H1 (cell line): ENCODE results near the gene AMH. TPM values are rescaled to one million over a fixed set of nuclear protein-coding genes. Genes with fewer than 3 reads are reported as not detected.

ENCODE experiments used
- CTCF ChIA-PET: fragments of 300-600 bp; sonication (Branson Sonifier 250); formaldehyde crosslinking; loops from one replicate; lab custom pipeline; 2021; ENCODE audit not compliant: partially characterized antibody; lab: Charles Lee
- POLR2A ChIA-PET: fragments of 300-600 bp; sonication (Branson Sonifier 250); formaldehyde crosslinking; loops from one replicate; lab custom pipeline; 2021; ENCODE audit warnings: inconsistent platforms; ENCODE audit not compliant: partially characterized antibody; lab: Charles Lee
- DNase-seq, 2 experiments: peaks; one replicate each; pipeline versions ENCODE4 v3.0.0 to v3.0.0-alpha.2; 2010 to 2022; ENCODE audit warnings: low spot score in 2 of 2, low read depth in 1 of 2, mixed read lengths in 1 of 2
- FAIRE-seq: peaks from 2 replicates; lab custom pipeline; 2011; peaks lifted over from hg19 to GRCh38; lab: Jason Lieb, UNC
- H2AFZ ChIP-seq: 2 replicates; pipeline ENCODE4 v1.8.1; 2012; ENCODE audit warnings: low read length, inconsistent platforms
- H2AK5ac ChIP-seq: 2 replicates; pipeline ENCODE4 v1.6.1; 2013; ENCODE audit warnings: low read depth, low read length
- H2BK120ac ChIP-seq: replicated peaks from 2 replicates; pipeline ENCODE3; 2013; ENCODE audit warnings: low read depth, low read length, inconsistent platforms
- H2BK12ac ChIP-seq: 2 replicates; pipeline ENCODE4 v1.6.1; 2013; ENCODE audit warnings: low read depth, low read length
- H2BK15ac ChIP-seq: 2 replicates; pipeline ENCODE4 v1.6.1; 2013; ENCODE audit warnings: low read length
- H2BK20ac ChIP-seq: 2 replicates; pipeline ENCODE4 v1.6.1; 2013; ENCODE audit warnings: low read length
- H2BK5ac ChIP-seq: 2 replicates; pipeline ENCODE4 v1.6.1; 2013; ENCODE audit warnings: low read depth, low read length
- H3K14ac ChIP-seq: 2 replicates; pipeline ENCODE4 v1.6.1; 2013; ENCODE audit warnings: inconsistent platforms; ENCODE audit not compliant: insufficient read length
- H3K18ac ChIP-seq: 2 replicates; pipeline ENCODE4 v1.6.1; 2013; ENCODE audit warnings: low read length; ENCODE audit errors: extremely low read depth
- H3K23ac ChIP-seq: 2 replicates; pipeline ENCODE4 v1.6.1; 2013; ENCODE audit warnings: inconsistent platforms; ENCODE audit not compliant: insufficient read length
- H3K23me2 ChIP-seq: 2 replicates; pipeline ENCODE4 v1.6.1; 2013; ENCODE audit warnings: low read depth, low read length
- H3K27ac ChIP-seq: 2 replicates; pipeline ENCODE4 v1.6.1; 2011; ENCODE audit warnings: low read depth, low read length, inconsistent platforms
- H3K27me3 ChIP-seq, 4 experiments: replicated peaks in 1 of 4; 1 replicate in 1 of 4; 2 replicates in 3 of 4; pipeline versions ENCODE4 v1.6.1 to v1.8.1; 2011 to 2013; ENCODE audit warnings: low read length in 3 of 4, mild to moderate bottlenecking in 3 of 4, inconsistent platforms in 2 of 4, mixed read lengths in 2 of 4, moderate library complexity in 1 of 4; ENCODE audit not compliant: control insufficient read depth in 3 of 4, insufficient read depth in 3 of 4; ENCODE audit errors: extremely low read depth in 1 of 4
- H3K36me3 ChIP-seq, 4 experiments: 2 replicates each; pipeline versions ENCODE4 v1.6.1 to v1.8.1; 2011 to 2013; ENCODE audit warnings: mild to moderate bottlenecking in 4 of 4, low read length in 3 of 4, moderate library complexity in 2 of 4, control low read depth in 1 of 4, inconsistent platforms in 1 of 4; ENCODE audit not compliant: insufficient read depth in 4 of 4, control insufficient read depth in 2 of 4
- H3K4ac ChIP-seq: replicated peaks from 2 replicates; pipeline ENCODE3; 2013; ENCODE audit warnings: low read length, low read depth, mixed read lengths, inconsistent platforms; ENCODE audit not compliant: insufficient read length
- H3K4me1 ChIP-seq, 4 experiments: replicated peaks in 1 of 4; 1 replicate in 1 of 4; 2 replicates in 3 of 4; pipeline versions ENCODE4 v1.6.1 to v1.8.1; 2011 to 2013; ENCODE audit warnings: low read length in 3 of 4, inconsistent platforms in 2 of 4, mixed read lengths in 1 of 4; ENCODE audit not compliant: insufficient read depth in 4 of 4, control insufficient read depth in 3 of 4
- H3K4me2 ChIP-seq, 2 experiments: 2 replicates each; pipeline versions ENCODE4 v1.6.1 to v1.8.1; 2011 to 2013; ENCODE audit warnings: low read depth in 2 of 2, low read length in 2 of 2, control low read depth in 1 of 2, inconsistent platforms in 1 of 2, mild to moderate bottlenecking in 1 of 2; ENCODE audit not compliant: insufficient read depth in 1 of 2
- H3K4me3 ChIP-seq, 4 experiments: fragments of 200-600, 300-600 bp in 1 of 4; sonication (generic), shearing (Covaris generic), sonication (Bioruptor Twin) in 1 of 4; 2 replicates each; pipeline versions ENCODE4 v1.5.1 to v1.8.1; 2011 to 2016; ENCODE audit warnings: low read length in 4 of 4, low read depth in 3 of 4, control low read depth in 2 of 4, inconsistent platforms in 2 of 4, mild to moderate bottlenecking in 2 of 4, mixed read lengths in 1 of 4, moderate library complexity in 1 of 4; ENCODE audit not compliant: insufficient read depth in 2 of 4; ENCODE audit errors: extremely low read depth in 1 of 4
- H3K56ac ChIP-seq: replicated peaks from 2 replicates; pipeline ENCODE3; 2013; ENCODE audit warnings: low read depth, mild to moderate bottlenecking, mixed read lengths, low read length, inconsistent platforms; ENCODE audit not compliant: insufficient read length
- H3K79me1 ChIP-seq: 2 replicates; pipeline ENCODE4 v1.6.1; 2013; ENCODE audit warnings: low read depth, low read length, control low read depth
- H3K79me2 ChIP-seq, 2 experiments: 2 replicates each; pipeline versions ENCODE4 v1.6.1 to v1.8.1; 2012 to 2013; ENCODE audit warnings: low read length in 2 of 2, mild to moderate bottlenecking in 2 of 2, inconsistent platforms in 1 of 2; ENCODE audit not compliant: insufficient read depth in 2 of 2, control insufficient read depth in 1 of 2
- H3K9ac ChIP-seq, 4 experiments: replicated peaks in 1 of 4; 1 replicate in 1 of 4; 2 replicates in 3 of 4; pipeline versions ENCODE4 v1.6.1 to v1.8.1; 2011 to 2013; ENCODE audit warnings: low read depth in 3 of 4, low read length in 3 of 4, control low read depth in 2 of 4, mild to moderate bottlenecking in 2 of 4, moderate library complexity in 2 of 4, inconsistent platforms in 1 of 4; ENCODE audit errors: extremely low read depth in 1 of 4
- H3K9me3 ChIP-seq, 2 experiments: 2 replicates each; pipeline versions ENCODE4 v1.6.1 to v1.8.1; 2012 to 2013; ENCODE audit warnings: mild to moderate bottlenecking in 2 of 2, moderate library complexity in 2 of 2, control low read depth in 1 of 2, inconsistent platforms in 1 of 2, low read depth in 1 of 2, low read length in 1 of 2, mixed read lengths in 1 of 2; ENCODE audit not compliant: insufficient read depth in 2 of 2
- H4K20me1 ChIP-seq, 2 experiments: replicated peaks in 1 of 2; 2 replicates each; pipeline versions ENCODE3 to v1.8.1; 2011 to 2013; ENCODE audit warnings: inconsistent platforms in 2 of 2, low read length in 2 of 2, mild to moderate bottlenecking in 1 of 2; ENCODE audit not compliant: insufficient read depth in 2 of 2, control insufficient read depth in 1 of 2
- H4K5ac ChIP-seq: 2 replicates; pipeline ENCODE4 v1.6.1; 2013; ENCODE audit warnings: low read length, low read depth, mixed read lengths, inconsistent platforms; ENCODE audit not compliant: insufficient read length
- H4K8ac ChIP-seq: 2 replicates; pipeline ENCODE4 v1.8.0; 2013; ENCODE audit warnings: mild to moderate bottlenecking, moderate library complexity, low read length, inconsistent platforms; ENCODE audit not compliant: insufficient read depth; ENCODE audit errors: extremely low read depth
- H4K91ac ChIP-seq: replicated peaks from 2 replicates; pipeline ENCODE3; 2013; ENCODE audit warnings: low read length, mixed read lengths, inconsistent platforms; ENCODE audit not compliant: insufficient read length
- FOSL1 ChIP-seq: IDR thresholded peaks from 2 replicates; pipeline ENCODE4 v1.6.1; 2011; ENCODE audit warnings: mild to moderate bottlenecking, low read depth, low read length, moderate library complexity; ENCODE audit not compliant: insufficient read depth
- KDM4A ChIP-seq: IDR thresholded peaks from one replicate; pipeline ENCODE4 v1.7.1; 2012; ENCODE audit warnings: low read depth, mild to moderate bottlenecking, moderate library complexity, low read length, inconsistent platforms; ENCODE audit not compliant: severe bottlenecking
- PHF8 ChIP-seq: fragments of 200-600 bp; sonication (generic); conservative IDR thresholded peaks from 2 replicates; pipeline ENCODE4 v1.7.1; 2012; ENCODE audit warnings: low read depth, mild to moderate bottlenecking, inconsistent platforms, low read length, moderate library complexity
- POLR2AphosphoS5 ChIP-seq: IDR thresholded peaks from 2 replicates; pipeline ENCODE4 v1.6.1; 2011; ENCODE audit warnings: low read depth, low read length
- SRF ChIP-seq: IDR thresholded peaks from 2 replicates; pipeline ENCODE4 v1.6.1; 2011; ENCODE audit warnings: mild to moderate bottlenecking, low read depth, low read length, moderate library complexity
- WGBS, 2 experiments: shearing (Covaris generic) in 1 of 2; methylation state at CpG; one replicate each; pipeline versions ENCODE4 v1.1.6 to v1.1.7; 2013 to 2015; ENCODE audit warnings: low lambda C conversion rate in 2 of 2, mixed read lengths in 2 of 2, inconsistent platforms in 1 of 2, low coverage in 1 of 2, missing lambda C conversion rate in 1 of 2; ENCODE audit not compliant: insufficient replicate concordance in 2 of 2, insufficient coverage in 1 of 2, insufficient read length in 1 of 2; ENCODE audit errors: extremely low coverage in 1 of 2, missing lambda C conversion rate in 1 of 2; 5-methylcytosine and 5-hydroxymethylcytosine counted together
- polyA plus RNA-seq, 7 experiments: library from polyadenylated mRNA; depleted of rRNA in 3 of 7; stranded (reverse) in 5 of 7; unstranded in 2 of 7; fragments of >200 nt in 5 of 7; fragments of 200-250 nt in 2 of 7; gene quantifications; 1 replicate in 5 of 7; 2 replicates in 1 of 7; 4 replicates in 1 of 7; pipeline versions ENCODE4 v1.2.1 to v1.2.3, GENCODE V29; 2011 to 2013; ENCODE audit warnings: missing spikeins in 2 of 7, mixed read lengths in 2 of 7
- total RNA-seq: library from RNA; stranded (reverse); fragmentation: NEBNext Ultra II Directional; extraction: Animal tissue kit (Norgen Biotek cat#: 25700); gene quantifications from 2 replicates; pipeline ENCODE4 v1.2.1, GENCODE V29; 2021

The AMH gene
- total and polyA plus RNA-seq, 2 of the 8 experiments (the other 6 are each of a cell fraction or from before 2014, with no cell fraction given): 10.5 to 15.4 TPM

GRCh38 chr19:2230807-2231533 is 18.2 kb upstream of the AMH start:
- no peak for FAIRE-seq
- Histone ChIP-seq H2AFZ (no peak overlapping the region), H3K27me3 (no peaks in the 10 kb centered on the region), H3K9me3 (no peaks in the 10 kb centered on the region), H2AK5ac (no peak overlapping the region), H3K79me1 (peaks cover 4% of the 10 kb centered on the region), H3K79me2 (peaks cover 0 to 15% of the 10 kb centered on the region in 2 experiments; a peak in 3 of 4 replicates), H3K23ac (no peak overlapping the region), H2BK20ac (no peak overlapping the region), H3K14ac (no peak overlapping the region), H2BK15ac (no peak overlapping the region), H3K23me2 (peaks cover 4% of the 10 kb centered on the region; the same call in 1 of the 2 replicates), H3K18ac (no peak overlapping the region), H2BK12ac (no peak overlapping the region), H2BK5ac (no peak overlapping the region; the same call in 1 of the 2 replicates), H4K91ac (no peak overlapping the region), H3K4ac (no peak overlapping the region), H4K5ac (no peak overlapping the region), H3K4me2 (no peak overlapping the region), H3K4me1 (peaks cover 0 to 3% (median 0%) of the 10 kb centered on the region in 4 experiments; a peak in 1 of 7 replicates), H3K9ac (no peak overlapping the region), H3K27ac (no peak overlapping the region), H3K56ac (no peak overlapping the region), H4K20me1 (peaks cover 0 to 15% of the 10 kb centered on the region in 2 experiments), H2BK120ac (no peak overlapping the region), H4K8ac (peak overlapping the region; percentile 79), H3K4me3 (no peak overlapping the region), H3K36me3 (peaks cover 0 to 49% (median 15%) of the 10 kb centered on the region in 4 experiments; a peak in 6 of 8 replicates)
- ChIA-PET CTCF (interaction anchor here (0.6 to 4.4 kb wide), 11 partner anchors 16 to 121 kb away, joined by 3 to 19 read pairs (median 4); no protein-coding TSS in a partner anchor), POLR2A (interaction anchor here (0.8 to 6.3 kb wide), 12 partner anchors 9 to 196 kb away, joined by 3 to 61 read pairs (median 5); partner anchors contain the start of gene AMH)
- WGBS, 2 experiments: 78% methylated on average over 12 of the region's 12 CpGs; no CpG with 5 or more reads in 1 of the 2 experiments
- TF ChIP-seq FOSL1: no peak
- TF ChIP-seq POLR2AphosphoS5: peak; percentile 49; the same call in 1 of the 2 replicates
- no peak for TF ChIP-seq PHF8
- no peak for TF ChIP-seq SRF
- no peak for TF ChIP-seq KDM4A
- DNase-seq: no peak
